ENCODE results near the gene TBC1D14. TPM values are rescaled to one million over a fixed set of nuclear protein-coding genes. Genes with fewer than 3 reads are reported as not detected.

The TBC1D14 gene
- total and polyA plus RNA-seq, 5 donors, result 20.1 to 44.8 (median 41.3) TPM

DNA sequence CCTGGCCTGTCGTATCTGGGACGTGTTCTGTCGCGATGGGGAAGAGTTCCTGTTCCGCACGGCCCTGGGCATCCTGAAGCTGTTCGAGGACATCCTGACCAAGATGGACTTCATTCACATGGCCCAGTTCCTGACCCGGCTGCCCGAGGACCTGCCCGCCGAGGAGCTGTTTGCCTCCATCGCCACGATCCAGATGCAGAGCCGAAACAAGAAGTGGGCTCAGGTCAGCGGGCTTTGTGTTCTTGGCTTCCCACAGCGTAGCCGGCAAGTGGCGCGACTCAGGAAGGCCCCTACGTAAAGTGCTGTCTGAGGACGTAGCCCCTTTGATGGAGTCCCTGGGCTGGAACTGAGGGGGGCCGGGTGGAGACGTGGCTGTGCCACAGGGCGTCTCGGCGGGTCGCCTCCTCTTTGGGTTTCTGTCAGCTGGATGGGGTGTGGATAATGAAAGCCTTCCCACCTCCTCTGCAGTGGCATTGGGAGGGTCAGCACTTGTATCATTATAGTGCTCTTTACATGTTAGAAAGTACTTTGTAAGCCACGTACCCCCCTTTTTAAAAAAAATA lies 115.5 kb downstream of the TBC1D14 start:
- Histone ChIP-seq H3K27ac (ENCODE audit: low read length) (no peak overlapping the region), H3K9me3 (ENCODE audit: control insufficient read depth, low read length) (no peaks in the 10 kb centered on the region), H3K4me1 (ENCODE audit: control insufficient read depth, insufficient read depth, low read length) (no peaks in the 10 kb centered on the region), H3K4me3 (ENCODE audit: low read length) (no peak overlapping the region), H3K27me3 (ENCODE audit: control insufficient read depth, insufficient read depth) (no peaks in the 10 kb centered on the region)
- no peak for DNase-seq
- WGBS, result 85% methylated on average over 28 of the region's 28 CpGs
- ATAC-seq, result no peak
- intact Hi-C loops (cut with DNase I), result no loop called here

- ATAC-seq (no peak), DNase-seq (no peak)
- Histone ChIP-seq H3K9me3 (ENCODE audit: control insufficient read depth, low read length) (no peaks in the 10 kb centered on the region), H3K27ac (ENCODE audit: low read length) (no peak overlapping the region), H3K27me3 (ENCODE audit: control insufficient read depth, insufficient read depth) (no peaks in the 10 kb centered on the region), H3K4me1 (ENCODE audit: control insufficient read depth, insufficient read depth, low read length) (no peaks in the 10 kb centered on the region), H3K4me3 (ENCODE audit: low read length) (no peak overlapping the region)
- WGBS, result 93% methylated on average over 9 of the region's 9 CpGs
- intact Hi-C loops (cut with DNase I), result no loop called here
Observed at GRCh38 chr4:7026107-7026506, 116.5 kb downstream of the TBC1D14 start.

DNA sequence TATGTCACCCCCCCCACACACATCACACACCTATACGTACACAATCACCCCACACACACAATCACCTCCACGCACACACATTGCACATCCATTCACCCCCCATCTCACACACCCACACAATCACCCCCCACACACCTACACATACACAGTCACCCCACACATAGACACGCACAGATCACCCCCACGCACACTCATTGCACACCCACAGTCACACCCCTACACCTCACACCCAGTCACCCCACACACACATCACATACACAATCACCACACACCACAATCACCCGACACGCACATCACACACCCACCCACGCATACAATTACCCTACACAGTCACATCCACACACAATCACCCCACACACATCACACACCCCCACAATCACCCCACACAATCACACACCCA lies 117.7 kb downstream of the TBC1D14 start:
- ATAC-seq (no peak), DNase-seq (no peak)
- intact Hi-C loops (cut with DNase I), result no loop called here
- no peaks in the 10 kb centered on the region for H3K4me1 ChIP-seq (ENCODE audit: control insufficient read depth, insufficient read depth, low read length)
- H3K27ac ChIP-seq (ENCODE audit: low read length), result no peak overlapping the region
- H3K4me3 ChIP-seq (ENCODE audit: low read length), result no peak overlapping the region
- H3K27me3 ChIP-seq (ENCODE audit: control insufficient read depth, insufficient read depth), result no peaks in the 10 kb centered on the region
- 94% methylated on average over 7 of the region's 7 CpGs for WGBS
- no peaks in the 10 kb centered on the region for H3K9me3 ChIP-seq (ENCODE audit: control insufficient read depth, low read length)

DNA sequence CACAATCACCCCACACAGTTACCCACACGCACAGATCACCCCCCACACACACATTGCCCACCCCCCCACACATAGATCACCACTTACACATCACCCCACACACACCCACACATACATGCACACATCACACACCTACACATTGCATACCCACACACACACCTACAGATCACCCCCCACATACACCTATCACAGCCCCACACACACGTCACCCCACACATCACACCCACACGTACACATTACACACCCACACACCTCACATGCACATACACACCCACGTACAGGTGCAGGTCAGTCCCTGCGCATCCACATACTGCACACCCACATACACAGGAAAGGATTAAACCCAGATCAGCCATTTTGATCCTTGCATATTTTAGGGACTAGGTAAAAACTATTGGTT lies 118.3 kb downstream of the TBC1D14 start:
- no peaks in the 10 kb centered on the region for H3K9me3 ChIP-seq (ENCODE audit: control insufficient read depth, low read length)
- H3K4me3 ChIP-seq (ENCODE audit: low read length), result no peak overlapping the region
- no peaks in the 10 kb centered on the region for H3K4me1 ChIP-seq (ENCODE audit: control insufficient read depth, insufficient read depth, low read length)
- no peak overlapping the region for H3K27ac ChIP-seq (ENCODE audit: low read length)
- intact Hi-C loops (cut with DNase I), result no loop called here
- WGBS, result 90% methylated on average over 5 of the region's 5 CpGs
- DNase-seq (no peak), ATAC-seq (no peak)
- no peaks in the 10 kb centered on the region for H3K27me3 ChIP-seq (ENCODE audit: control insufficient read depth, insufficient read depth)

- no peak for DNase-seq
- intact Hi-C loops (cut with DNase I), result no loop called here
- Histone ChIP-seq H3K27me3 (ENCODE audit: control insufficient read depth, insufficient read depth) (no peaks in the 10 kb centered on the region), H3K27ac (ENCODE audit: low read length) (no peak overlapping the region), H3K4me3 (ENCODE audit: low read length) (no peak overlapping the region), H3K4me1 (ENCODE audit: control insufficient read depth, insufficient read depth, low read length) (no peaks in the 10 kb centered on the region), H3K9me3 (ENCODE audit: control insufficient read depth, low read length) (no peaks in the 10 kb centered on the region)
- 92% methylated on average over 12 of the region's 12 CpGs for WGBS
- no peak for ATAC-seq
Observed at GRCh38 chr4:7029212-7029611, 119.6 kb downstream of the TBC1D14 start.

DNA sequence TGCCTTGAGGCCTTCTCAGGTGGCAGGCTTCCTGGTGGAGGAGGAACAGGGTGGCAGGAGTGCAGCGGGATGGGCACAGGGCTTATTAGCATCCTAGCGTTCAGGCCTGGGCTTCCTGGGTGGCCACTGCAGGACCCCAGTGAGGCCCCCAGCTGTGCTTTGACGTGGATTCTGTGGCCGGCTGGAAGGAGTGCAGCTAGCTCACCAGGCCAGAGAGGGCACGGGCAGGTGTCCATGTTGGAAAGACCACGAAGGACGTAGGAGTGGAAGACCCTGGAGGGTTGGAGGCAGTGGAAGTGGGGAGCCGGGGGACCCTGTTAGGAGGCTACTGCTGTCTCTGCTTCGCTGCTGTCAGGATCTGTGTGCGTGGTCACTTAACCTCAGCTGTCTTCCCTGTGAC lies 120.3 kb downstream of the TBC1D14 start:
- Histone ChIP-seq H3K27me3 (ENCODE audit: control insufficient read depth, insufficient read depth) (no peaks in the 10 kb centered on the region), H3K27ac (ENCODE audit: low read length) (no peak overlapping the region), H3K9me3 (ENCODE audit: control insufficient read depth, low read length) (no peaks in the 10 kb centered on the region), H3K4me1 (ENCODE audit: control insufficient read depth, insufficient read depth, low read length) (no peaks in the 10 kb centered on the region), H3K4me3 (ENCODE audit: low read length) (no peak overlapping the region)
- ATAC-seq, result no peak
- 95% methylated on average over 10 of the region's 10 CpGs for WGBS
- intact Hi-C loops (cut with DNase I), result loop anchor here in 1 of 4 donors (5.0 kb wide), 1 partner anchor 42 kb away; no protein-coding TSS in a partner anchor
- no peak for DNase-seq

GRCh38 chr4:7030856-7031255 lies 121.2 kb downstream of the TBC1D14 start:
- intact Hi-C loops (cut with DNase I), result loop anchor here in 1 of 4 donors (5.0 kb wide), 1 partner anchor 41 kb away; no protein-coding TSS in a partner anchor
- no peaks in the 10 kb centered on the region for H3K9me3 ChIP-seq (ENCODE audit: control insufficient read depth, low read length)
- no peak overlapping the region for H3K4me3 ChIP-seq (ENCODE audit: low read length)
- no peaks in the 10 kb centered on the region for H3K4me1 ChIP-seq (ENCODE audit: control insufficient read depth, insufficient read depth, low read length)
- 95% methylated on average over 10 of the region's 10 CpGs for WGBS
- H3K27me3 ChIP-seq (ENCODE audit: control insufficient read depth, insufficient read depth), result no peaks in the 10 kb centered on the region
- no peak overlapping the region for H3K27ac ChIP-seq (ENCODE audit: low read length)
- ATAC-seq, result no peak
- DNase-seq, result no peak

DNA sequence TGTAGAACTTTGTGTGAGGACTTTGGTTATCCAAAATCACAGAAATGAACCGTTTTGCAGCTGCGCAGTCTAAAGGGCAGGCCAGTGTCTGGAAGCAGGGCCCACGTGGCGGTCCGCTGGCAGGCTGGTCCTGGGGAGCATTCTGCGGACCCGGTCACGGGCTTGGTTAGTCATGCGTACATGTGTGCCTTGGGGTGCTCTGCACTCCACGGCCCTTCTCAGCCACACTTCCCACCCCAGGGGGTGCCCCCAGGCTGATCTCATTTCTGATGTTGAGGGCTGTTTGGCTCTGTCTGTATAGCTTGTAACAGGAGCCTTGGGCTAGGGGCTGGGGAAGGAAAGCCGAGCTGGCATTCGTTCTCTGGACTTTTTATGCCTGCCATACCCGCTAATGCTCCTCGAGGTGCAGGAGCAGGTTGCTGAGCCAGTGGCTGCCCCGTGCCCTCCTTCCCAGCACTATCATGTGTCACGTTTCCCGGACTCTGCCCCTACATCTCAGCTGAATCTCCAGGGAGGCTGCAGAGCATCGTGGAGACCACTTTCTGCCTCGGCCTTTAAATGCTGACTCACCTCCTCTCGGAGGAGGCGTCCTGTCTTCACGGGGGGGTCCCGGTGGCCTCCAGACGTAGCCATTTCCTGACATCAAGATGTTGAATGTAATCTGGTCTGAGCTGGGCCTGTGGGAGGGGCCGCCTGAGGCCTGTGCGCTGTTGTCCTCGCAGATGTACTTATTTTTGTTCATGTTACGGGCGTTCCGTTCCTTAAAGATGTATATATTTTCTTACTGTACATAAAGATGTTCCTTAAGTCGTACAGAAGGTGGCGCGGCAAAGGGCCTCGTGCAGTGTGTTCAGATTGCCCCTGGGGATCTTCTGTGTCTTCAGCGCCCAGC lies 122.2 kb downstream of the TBC1D14 start:
- DNase-seq (no peak), ATAC-seq (no peak)
- H3K4me3 ChIP-seq (ENCODE audit: low read length), result no peak overlapping the region
- WGBS, result 77% methylated on average over 35 of the region's 35 CpGs
- no peaks in the 10 kb centered on the region for H3K27me3 ChIP-seq (ENCODE audit: control insufficient read depth, insufficient read depth)
- no peaks in the 10 kb centered on the region for H3K4me1 ChIP-seq (ENCODE audit: control insufficient read depth, insufficient read depth, low read length)
- intact Hi-C loops (cut with DNase I), result loop anchor here in 1 of 4 donors (5.0 kb wide), 1 partner anchor 40 kb away; no protein-coding TSS in a partner anchor
- no peak overlapping the region for H3K27ac ChIP-seq (ENCODE audit: low read length)
- no peaks in the 10 kb centered on the region for H3K9me3 ChIP-seq (ENCODE audit: control insufficient read depth, low read length)

- ATAC-seq, result no peak
- no peak for DNase-seq
- intact Hi-C loops (cut with DNase I), result loop anchor here in 1 of 4 donors (5.0 kb wide), 1 partner anchor 40 kb away; no protein-coding TSS in a partner anchor
- Histone ChIP-seq H3K4me1 (ENCODE audit: control insufficient read depth, insufficient read depth, low read length) (no peaks in the 10 kb centered on the region), H3K27me3 (ENCODE audit: control insufficient read depth, insufficient read depth) (no peaks in the 10 kb centered on the region), H3K9me3 (ENCODE audit: control insufficient read depth, low read length) (no peaks in the 10 kb centered on the region), H3K4me3 (ENCODE audit: low read length) (no peak overlapping the region), H3K27ac (ENCODE audit: low read length) (no peak overlapping the region)
- WGBS, result 88% methylated on average over 8 of the region's 8 CpGs
Observed at GRCh38 chr4:7032596-7032995, 123.0 kb downstream of the TBC1D14 start.

DNA sequence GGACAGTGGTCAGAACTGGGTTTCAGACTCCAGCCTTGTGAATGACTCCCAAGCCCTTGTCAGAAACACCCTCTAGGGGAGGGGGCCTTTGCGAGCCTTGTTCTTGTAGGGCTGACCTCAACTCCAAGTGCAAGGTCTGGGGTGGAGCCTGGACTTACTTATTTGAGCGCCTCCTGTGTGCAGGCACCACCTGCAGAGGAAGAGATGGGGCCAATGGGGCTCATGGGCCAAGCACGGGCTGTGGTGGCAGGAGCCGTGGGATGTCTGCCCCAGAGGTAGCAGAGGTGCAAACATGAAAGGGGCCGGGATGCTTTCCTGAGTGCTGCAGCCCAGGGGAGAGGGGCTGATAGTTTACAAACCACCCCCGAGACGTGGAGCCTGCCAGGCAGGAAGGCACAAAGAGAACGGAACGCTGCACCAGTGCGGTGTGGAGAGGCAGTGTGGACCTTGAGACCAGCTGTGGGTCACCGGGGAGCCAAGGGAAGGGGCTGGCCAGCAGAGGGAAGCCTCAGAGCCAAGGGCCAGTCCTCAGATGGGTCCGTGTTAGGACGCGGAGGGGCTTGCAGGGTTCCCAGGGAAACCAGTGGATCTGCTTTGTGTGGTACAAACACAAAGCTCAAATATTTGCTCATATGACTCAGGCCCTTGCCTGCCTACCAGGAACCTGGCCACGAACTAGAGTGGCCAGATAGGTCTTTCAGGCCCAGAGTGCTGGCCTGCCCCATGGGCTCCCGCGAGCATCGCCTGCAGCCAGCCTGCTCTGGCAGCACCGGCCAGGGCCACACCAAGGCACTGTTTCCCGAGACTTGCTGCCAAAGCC lies 124.8 kb downstream of the TBC1D14 start:
- no peaks in the 10 kb centered on the region for H3K4me1 ChIP-seq (ENCODE audit: control insufficient read depth, insufficient read depth, low read length)
- 65% methylated on average over 20 of the region's 20 CpGs for WGBS
- DNase-seq (no peak), ATAC-seq (peak; percentile 38 to 45)
- H3K27ac ChIP-seq (ENCODE audit: low read length), result no peak overlapping the region
- H3K27me3 ChIP-seq (ENCODE audit: control insufficient read depth, insufficient read depth), result no peaks in the 10 kb centered on the region
- no peak overlapping the region for H3K4me3 ChIP-seq (ENCODE audit: low read length)
- H3K9me3 ChIP-seq (ENCODE audit: control insufficient read depth, low read length), result no peaks in the 10 kb centered on the region
- intact Hi-C loops (cut with DNase I), result loop anchor here in 1 of 4 donors (5.0 kb wide), 1 partner anchor 38 kb away; no protein-coding TSS in a partner anchor

DNA sequence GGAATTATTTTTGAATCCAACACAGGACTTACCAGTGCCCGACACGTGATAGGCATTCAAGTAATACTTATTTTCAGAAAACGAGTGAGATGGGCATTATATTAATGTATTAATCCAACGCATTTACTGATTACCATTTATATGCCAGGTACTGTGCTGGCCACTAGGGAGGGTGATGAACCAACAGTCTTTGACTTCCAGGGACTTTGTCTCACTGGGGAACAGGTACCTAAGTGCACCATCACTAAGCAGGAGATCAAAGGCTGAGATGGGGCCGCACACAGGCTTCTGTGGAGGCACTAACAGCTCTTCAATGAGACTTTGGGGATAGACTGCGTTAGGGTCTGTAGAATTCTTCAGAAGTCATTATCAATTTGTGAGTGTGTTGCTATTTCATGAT lies 127.8 kb downstream of the TBC1D14 start:
- H3K27me3 ChIP-seq (ENCODE audit: control insufficient read depth, insufficient read depth), result no peaks in the 10 kb centered on the region
- DNase-seq (no peak), ATAC-seq (no peak)
- WGBS, result 56% methylated on average over 6 of the region's 6 CpGs
- no peaks in the 10 kb centered on the region for H3K4me1 ChIP-seq (ENCODE audit: control insufficient read depth, insufficient read depth, low read length)
- H3K27ac ChIP-seq (ENCODE audit: low read length), result no peak overlapping the region
- H3K4me3 ChIP-seq (ENCODE audit: low read length), result no peak overlapping the region
- intact Hi-C loops (cut with DNase I), result no loop called here
- H3K9me3 ChIP-seq (ENCODE audit: control insufficient read depth, low read length), result no peaks in the 10 kb centered on the region

All from right cardiac atrium (tissue), 5 donors.